ENCODE results near the gene CCDC158. TPM values are rescaled to one million over a fixed set of nuclear protein-coding genes. Genes with fewer than 3 reads are reported as not detected.
A peak's percentile ranks its signal among the peaks of the same experiment; 100 is the strongest.
"Not testable (repeated sequence)": the region's sequence is repeated elsewhere in the genome, so short reads cannot be mapped to it uniquely, and the experiment has no call there.

CCDC158 gene
- total RNA-seq, 1 experiment from 2014 or later = not detected

DNA sequence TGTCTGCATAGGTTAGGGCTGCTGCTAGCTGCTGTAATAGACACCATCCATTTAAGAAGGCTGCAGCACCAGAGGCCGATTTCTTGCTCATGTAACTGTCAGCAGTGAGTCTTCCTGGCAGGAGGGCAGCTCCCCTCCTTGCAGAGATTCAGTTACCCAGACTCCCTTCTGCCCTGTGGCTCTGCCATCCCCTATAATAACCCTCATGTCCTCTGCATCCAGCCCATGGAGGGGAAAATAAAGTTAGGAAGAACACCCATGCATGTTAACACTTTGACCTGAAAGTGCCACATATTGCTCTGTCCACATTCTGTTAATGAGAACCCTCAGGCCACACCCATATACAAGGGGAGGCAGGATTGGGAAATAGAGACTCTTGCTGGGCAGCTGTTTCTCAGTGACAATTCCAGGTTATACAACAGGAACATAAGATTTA, 109.0 kb downstream of the CCDC158 start:
- peak; percentile 51 for DNase-seq (ENCODE audit: low read depth)

DNA sequence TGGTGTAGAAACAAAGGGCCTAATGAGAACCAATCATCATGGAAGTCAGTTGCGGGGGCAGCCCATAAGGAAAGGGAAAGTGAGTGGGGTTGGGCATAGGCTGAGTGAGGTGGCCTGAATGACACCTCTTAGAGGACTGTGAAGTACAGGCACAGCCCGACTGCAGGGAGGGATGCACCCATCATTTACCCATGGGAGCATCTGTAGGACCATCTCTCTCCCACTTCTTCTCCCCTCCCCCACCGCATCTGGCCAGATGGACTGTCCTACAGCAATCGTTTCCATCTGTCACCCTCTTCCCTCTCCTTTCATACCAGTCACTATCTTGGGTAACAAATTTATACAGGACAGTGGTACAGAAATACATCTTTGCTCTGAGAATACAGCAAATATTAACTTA, 110.3 kb downstream of the CCDC158 start:
- DNase-seq (ENCODE audit: low read depth) = no peak

DNA sequence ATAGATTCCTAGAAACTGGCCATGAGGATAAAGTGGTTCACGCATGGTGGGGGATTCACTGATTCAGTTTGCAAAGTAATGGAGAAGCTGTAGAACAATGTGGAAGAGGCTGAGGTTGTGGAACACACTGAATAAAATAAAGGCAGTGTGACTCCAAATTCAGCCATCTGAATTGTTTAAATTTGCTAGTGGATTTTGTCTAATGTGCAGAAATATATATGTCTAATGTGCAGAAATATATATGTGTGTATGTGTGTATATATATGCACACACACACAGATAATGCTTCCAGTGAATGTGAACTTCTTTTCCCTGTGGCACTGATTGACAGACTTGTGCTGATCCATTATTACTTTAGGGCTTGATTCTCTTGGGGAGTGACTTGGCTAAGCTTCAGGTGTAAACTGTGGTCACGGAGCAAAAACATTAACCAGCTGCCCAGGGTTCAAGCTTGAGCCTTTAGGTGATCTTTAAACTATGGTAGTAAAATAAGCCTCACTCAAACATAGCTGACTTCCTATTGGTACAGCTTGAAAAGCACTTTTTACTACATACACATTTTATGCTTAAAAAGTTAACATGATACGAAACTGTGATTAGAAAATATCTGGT, 110.9 kb downstream of the CCDC158 start:
- DNase-seq (ENCODE audit: low read depth) = no peak

DNA sequence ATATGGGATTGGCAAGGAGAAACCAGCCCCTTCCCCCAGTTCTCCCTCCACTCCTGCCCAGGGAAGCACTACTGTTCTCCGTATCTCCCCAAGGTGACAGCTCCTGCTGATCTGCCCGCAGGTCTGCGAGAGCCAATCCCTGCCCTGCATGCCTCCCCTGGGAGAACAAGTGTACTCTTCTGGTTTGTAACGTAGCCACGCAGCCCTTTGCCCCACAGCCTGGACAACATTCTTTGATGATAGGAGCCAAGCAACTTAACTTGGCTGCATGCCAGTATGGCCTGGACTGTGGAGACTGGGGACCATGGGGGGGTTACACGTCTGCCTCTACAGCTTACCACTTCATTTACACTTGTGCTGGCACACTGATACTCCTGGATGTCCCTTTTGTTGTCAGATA, 112.4 kb downstream of the CCDC158 start:
- DNase-seq (ENCODE audit: low read depth) = no peak

DNA sequence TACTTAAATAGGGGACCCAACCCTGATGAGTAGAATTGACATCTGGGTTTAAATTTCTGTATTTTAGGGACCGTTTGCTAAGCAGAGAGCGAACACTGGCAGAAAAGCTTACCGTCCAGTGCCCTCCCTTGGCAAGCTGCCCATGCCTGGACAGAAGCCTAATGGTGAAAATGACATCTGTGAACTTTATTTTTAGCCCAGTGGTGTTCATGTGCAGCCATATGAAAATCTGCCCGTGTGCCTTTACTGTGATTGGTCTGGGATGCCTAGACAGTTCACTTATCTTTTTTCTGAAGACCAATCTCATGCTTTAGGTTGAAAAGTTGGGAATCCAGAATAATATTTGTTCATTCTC, 113.3 kb downstream of the CCDC158 start:
- peak; percentile 60 for DNase-seq (ENCODE audit: low read depth)

DNA sequence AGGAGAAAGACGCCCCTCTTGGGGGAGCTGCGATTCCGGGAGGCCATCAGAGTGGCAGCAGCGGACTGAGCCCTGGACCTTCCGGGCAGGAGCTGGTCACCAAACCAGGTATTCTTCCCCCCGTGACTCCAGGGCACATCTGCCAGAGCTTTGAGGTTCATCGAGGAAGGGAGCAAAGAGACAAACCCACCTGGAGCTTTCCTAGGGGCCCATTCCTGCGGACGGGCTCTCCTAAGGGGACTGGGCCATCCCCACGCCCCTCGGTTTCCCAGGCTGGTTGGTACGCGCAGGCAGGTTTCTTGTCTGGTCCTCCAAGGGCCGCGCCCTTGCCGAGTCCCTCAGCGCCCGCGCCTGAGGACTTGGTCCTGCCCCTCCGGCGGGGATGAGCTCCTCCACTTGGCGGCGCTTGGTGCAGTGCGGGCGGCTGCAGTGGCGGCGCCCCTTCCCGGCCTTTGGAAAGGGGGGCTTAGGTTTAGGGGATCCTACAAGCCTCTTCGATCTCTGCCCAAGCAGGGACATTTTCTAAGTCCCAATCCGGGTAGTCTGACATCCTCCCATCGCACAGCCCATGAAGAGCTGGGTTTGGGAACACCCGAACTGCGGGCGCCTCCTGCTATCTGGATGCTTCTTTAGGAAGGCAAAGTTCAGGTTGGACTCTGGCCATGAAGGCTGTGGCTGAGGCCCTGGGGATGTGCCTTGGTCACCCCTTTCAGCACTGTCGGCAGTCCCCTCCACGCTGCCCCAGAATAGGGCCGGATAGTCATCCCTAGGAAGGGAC, 113.9 kb downstream of the CCDC158 start:
- DNase-seq (ENCODE audit: low read depth) = peak; percentile 65

DNA sequence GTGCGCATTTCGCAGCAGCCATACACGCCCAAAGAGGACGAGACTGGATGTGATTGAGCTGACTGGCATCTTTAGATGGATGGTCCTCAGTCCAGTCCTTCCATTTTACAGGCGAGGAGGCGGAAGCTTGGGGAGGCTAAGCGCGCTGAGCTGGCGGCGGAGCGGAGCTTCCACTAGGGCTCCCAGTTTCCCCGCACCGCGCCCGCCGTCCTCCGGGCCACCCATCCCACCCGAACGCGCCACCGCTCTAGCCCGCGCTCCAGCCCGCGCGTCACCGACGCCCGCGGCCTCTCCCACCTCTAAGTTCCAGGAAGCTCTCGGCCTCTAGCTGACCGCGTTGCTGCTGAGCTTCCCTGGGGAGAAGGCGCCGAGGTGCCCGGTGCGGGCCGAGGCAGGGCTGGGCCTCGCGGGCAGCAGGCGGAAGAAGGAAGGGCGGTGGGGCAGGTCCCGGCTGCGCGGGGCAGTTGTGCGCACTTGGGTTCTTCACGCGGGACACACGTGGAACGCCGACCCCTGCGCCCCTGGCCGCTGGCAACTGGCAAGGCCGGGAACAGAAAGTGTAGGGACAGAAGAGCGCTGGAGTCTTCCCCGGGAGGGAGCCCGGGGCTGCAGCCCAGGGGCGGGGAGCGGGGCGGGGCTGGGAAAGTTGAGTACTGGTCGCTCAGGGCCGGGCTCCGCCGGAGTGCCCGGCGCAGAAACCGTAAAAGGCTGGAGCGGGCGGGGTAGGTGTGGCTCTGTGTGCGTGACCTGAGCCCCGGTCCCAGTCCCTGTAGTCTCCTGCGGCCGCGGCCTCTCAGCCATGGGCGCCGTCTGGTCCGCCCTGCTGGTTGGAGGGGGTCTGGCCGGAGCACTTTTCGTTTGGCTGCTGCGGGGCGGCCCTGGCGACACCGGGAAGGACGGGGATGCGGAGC, 114.7 kb downstream of the CCDC158 start, which contains the start of gene STBD1:
TSS of gene STBD1 (plus strand) at position 763 of the 911 bp plus-strand sequence. CDS start at position 800, 37 bp downstream.
- DNase-seq (ENCODE audit: low read depth) = peak; percentile 68

DNA sequence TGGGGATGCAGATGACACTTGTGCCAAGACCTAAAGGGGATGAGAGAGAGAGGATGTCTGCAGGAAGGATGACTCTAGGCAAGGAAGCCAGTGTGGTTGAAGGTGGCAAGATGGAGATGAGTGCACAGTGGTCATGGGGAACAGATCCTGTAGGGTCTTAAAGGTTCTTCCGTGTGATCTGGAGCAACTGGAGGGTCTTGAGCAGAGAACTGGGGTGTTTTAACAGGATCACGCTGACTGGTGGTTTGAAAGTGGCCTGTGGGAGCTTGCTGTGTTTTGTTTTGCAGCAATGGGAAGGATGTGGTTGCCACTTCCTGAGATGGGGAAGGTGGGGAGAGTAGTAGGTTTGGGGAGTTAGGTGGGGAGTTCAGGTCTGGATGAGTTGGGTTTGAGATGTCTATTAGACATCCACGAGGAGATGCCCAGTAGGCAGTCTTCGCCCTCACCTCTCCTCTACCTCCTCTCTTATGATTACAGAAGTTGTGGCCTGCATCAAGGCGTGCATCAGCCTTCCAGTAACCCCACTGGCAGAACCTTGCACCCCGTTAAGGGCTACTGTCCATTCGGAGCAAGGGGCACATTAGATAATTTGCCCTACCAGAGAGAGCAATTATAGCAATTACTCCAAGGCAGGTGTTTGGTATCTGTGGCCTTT, 115.8 kb downstream of the CCDC158 start:
- DNase-seq (ENCODE audit: low read depth) = no peak

DNA sequence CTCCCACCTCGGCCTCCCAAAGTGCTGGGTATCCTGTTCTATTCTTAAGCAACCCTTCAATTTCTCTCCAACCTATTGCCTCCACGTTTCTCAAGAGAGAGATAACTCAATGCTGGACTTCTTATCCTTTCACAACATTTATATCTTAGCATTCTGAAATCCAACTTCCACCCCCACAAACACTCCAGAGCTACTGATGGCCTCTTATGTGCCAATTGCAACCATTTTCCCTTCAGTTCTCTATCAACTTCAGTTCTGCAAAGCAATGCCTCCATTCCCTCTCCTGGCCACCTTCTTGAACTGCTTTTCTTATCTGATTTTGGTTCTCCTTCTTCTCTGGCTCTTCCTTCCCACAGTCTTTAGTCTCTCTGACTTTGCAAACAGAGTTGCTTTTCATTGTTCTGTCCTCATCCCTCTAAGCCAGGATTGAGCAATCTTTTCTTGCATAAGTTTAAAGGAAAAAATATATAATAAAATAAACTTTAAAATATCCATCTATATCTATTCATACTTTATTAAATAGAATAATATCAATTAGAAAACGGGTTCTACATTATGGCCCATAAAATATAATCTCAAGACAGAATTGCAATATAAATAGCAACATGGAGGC, 118.0 kb downstream of the CCDC158 start:
- no peak for DNase-seq (ENCODE audit: low read depth)

DNA sequence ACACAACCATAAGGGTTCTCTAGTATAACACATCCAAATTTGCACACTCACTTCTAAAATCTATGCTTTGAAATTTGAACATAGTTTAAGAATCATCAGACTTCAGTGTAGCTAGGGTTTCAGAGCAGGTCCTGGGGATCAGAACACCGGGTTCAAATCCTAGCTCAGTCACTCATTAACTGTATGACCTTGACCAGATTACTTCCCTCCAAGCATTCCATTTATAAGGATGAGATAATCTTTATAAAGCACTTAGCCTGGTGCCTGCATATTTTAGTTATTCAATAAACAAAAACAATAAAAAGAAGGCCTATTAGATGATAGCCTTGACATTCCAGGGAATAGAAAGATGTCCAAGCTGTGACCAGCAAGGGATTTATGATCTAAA, 119.2 kb downstream of the CCDC158 start:
- DNase-seq (ENCODE audit: low read depth) = no peak

DNA sequence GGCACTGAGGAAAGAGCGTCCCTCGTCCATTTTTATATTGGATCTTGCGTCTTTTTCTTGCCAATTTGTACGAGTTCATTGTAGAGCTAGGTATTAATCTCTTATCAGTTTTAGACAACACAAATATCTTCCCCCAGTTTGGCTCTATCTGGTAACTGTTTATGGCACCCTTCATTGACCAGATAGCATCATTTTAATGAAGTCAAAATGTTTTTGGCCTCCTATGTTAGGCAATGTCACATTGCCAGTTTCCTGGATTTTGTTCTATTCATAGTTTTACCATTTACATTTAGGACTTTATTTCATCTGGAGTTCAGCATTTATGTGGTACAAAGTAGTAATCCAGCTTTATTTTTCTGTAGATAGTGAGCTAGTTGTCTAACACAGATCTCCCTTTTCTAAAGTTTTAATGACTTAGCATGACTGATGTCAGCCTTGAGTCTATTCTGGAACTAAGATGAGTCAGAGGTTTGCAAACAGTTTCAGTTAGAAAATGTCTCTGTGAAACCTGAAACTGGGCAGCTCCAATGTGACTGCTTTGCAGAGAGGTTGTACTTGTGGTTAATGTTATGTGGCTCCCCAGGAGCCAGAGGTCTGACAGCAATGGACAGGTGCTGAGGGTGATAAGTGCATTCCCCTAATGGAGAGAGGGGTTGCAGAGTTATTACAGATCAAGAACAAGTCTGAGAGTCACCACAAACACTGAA, 119.7 kb downstream of the CCDC158 start:
- peak; percentile 99 for DNase-seq (ENCODE audit: low read depth)

DNA sequence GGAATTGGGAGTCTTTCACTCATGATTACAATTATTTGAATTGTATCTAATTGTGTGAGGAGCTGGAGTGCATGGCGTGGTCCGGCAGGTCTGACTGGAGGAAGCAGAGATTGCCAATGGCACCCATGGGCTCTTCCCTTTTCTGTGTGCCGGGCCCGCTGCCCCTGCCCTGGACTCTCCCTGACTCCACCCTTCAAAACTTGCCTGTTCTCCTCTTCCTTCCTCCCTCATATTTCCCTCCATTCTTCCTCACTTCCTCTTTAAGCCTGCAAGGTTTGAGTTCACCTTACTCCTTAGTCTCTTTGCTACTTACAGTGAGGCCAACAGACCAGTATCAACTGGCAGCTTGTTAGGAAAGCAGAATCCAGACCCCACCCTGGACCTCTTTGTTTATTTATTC, 120.9 kb downstream of the CCDC158 start:
- no peak for DNase-seq (ENCODE audit: low read depth)

DNA sequence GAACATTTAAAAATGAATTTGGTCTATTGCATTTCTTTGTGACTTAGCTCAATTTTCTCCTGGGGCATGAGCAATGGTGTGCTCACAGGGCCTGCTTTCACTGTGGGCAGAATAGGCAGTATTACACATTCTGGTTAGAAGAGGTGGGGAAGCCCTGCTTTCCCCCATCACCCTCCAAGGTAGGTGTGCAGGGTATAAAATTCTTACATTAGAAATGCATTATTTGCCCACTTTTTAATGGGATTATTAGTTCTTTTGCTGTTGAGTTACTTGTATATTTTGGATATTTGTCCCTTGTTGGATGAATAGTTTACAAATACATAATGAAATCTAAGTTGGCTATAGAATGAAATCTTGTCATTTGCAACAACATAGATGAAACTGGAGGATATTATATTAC, 122.7 kb downstream of the CCDC158 start:
- DNase-seq (ENCODE audit: low read depth) = no peak

DNA sequence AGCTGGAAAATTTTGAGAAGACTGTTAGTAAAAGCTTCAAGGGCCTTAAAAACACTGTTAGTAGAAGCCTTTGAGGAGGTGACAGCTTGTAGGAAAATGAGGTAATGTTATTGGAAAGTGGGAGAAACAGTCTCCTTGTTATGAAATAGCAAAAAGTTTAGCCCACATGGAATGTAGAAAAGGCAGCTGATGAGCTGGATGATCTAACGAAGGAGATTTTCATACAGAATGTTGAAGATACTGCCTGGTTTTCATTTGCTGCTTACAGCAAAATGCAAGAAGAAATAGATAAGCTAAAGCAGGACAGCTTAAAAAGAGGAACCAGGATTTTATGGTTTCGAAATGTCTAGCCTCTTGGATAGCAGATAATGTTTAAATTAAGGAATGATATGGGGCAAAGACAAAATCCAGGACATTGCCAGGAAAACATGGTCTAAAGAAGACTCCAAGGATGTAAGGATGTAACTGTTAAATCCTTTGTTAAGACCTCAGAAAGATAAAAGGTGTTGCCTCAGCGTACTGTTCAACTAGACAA, 124.6 kb downstream of the CCDC158 start:
- DNase-seq (ENCODE audit: low read depth) = no peak

DNA sequence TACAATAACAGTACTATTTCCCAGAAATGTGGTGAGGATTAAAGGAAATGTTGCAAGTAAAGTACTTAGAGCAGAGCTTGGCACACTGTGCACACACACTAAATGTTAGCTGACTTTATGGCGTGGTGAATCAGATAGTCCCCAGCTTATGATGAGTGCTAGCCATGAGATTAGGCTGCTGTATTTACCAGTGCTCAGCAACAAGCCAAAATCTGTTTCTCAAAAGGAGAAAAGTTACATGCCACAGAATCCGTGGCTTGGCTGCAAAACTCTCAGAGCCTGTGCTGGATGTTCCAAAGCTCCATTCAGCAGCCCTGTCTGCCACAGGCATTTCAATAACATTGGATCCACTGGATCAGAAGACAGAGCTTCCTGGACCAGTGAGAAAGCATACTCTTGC, 127.2 kb downstream of the CCDC158 start:
- no peak for DNase-seq (ENCODE audit: low read depth)

DNA sequence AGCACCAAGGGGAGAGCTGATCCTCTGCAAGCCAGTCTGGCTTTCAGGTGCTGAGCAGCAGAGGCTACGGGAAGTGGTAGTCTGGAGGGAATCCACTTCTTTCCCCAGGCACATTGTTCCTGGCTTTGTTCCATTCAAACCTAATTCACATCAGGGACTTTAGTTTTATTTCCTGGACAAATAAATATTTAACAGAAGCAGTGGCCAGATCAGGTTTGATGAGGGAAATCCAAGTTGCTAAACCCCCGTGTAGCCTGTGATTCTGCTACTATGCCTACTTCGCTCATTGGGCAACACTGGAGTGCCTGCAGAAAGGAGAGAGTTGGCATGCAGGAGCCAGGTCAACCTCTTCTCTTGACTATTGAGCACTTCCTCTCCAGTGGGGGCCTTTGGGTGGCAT, 128.2 kb downstream of the CCDC158 start:
- no peak for DNase-seq (ENCODE audit: low read depth)

DNA sequence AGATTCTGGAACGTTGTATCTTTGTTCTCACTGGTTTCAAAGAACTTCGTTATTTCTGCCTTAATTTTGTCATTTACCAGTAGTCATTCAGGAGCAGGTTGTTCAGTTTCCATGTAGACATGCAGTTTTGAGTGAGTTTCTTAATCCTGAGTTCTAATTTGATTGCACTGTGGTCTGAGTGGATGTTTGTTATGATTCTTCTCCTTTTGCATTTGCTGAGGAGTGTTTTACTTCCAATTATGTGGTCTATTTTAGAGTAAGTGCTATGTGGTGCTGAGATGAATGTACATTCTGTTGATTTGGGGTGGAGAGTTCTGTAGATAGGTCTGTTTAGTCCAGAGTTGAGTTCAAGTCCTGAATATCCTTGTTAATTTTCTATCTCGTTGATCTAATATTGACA, 133.1 kb downstream of the CCDC158 start:
- not testable (repeated sequence) for DNase-seq (ENCODE audit: low read depth)

DNA sequence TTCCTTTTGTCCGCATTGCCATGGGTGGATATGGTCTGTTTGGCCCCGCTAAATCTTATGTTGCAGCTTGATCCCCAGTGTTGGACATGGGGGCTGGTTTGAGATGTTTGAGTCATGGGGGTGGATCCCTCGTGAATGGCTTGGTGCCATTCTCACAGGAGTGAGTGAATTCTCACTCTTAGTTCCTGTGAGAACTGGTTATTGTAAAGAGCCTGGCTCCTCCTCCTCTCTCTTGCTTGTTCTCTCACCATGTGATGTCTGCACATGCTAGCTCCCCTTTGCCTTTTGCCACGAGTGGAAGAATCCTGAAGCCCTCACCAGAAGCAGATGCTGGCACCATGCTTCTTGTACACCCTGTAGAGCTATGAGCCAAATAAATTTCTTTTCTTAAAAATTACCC, 137.0 kb downstream of the CCDC158 start:
- no peak for DNase-seq (ENCODE audit: low read depth)

DNA sequence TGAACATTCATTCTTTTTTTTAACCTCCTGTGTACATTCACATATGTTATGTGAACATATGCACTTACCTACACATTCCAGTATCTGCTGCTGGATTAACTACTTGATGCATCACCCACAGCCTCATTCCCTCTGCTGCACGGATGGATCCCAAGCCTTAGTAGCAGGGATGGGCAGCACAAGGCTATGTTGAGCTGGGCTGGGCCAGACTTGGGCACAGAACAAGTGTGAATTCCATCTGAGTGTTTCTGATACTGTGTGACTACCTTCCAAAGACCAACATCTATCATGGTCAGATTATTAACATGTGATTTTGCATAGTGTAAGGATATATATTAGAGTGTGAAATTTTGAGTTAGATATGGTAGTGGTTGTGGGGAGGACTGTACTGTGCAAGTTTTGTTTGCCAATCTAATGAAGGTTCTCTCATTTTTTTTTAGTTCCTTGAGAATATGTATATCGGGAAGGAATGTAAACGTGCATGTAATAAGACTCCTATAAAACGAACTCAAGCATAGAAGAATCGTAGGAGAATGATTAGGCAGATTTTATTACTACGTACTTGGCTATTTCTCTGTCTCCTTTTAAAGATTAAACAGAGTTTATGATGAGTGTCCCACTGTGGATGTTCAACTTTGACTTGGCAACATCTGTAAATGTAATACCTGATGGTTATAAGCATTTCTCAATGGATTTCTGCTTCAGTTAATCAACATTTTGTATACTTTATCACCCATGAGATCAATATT, 137.8 kb downstream of the CCDC158 start:
- no peak for DNase-seq (ENCODE audit: low read depth)

DNA sequence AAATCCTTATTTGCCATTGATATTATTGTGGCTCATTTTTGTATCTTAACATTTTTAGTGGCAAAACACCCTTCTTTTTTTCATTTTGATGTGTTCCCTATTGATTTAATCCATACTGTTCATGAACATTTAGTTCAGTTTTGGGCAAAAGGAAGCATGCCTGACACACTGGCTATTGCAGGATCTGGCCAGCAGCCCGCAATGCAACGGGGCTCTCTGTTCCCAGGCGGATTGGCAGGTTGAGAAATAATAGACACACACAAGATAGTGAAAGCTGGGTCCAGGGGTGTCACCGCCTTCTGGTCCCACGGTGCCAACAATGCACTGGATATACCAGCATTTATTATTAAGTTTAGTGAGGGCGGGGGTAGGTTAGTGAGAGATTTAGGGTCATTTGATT, 139.3 kb downstream of the CCDC158 start:
- not testable (repeated sequence) for DNase-seq (ENCODE audit: low read depth)

Measured in LHCN-M2 (cell line).